Fibroblast of skin of right biceps (primary cell): ENCODE results near the gene SPEM1.
A peak's percentile ranks its signal among the peaks of the same experiment; 100 is the strongest.

Source experiments
- DNase-seq: peaks from one replicate; pipeline ENCODE4 v3.0.0-alpha.2; 2013

The SPEM1 gene

DNA sequence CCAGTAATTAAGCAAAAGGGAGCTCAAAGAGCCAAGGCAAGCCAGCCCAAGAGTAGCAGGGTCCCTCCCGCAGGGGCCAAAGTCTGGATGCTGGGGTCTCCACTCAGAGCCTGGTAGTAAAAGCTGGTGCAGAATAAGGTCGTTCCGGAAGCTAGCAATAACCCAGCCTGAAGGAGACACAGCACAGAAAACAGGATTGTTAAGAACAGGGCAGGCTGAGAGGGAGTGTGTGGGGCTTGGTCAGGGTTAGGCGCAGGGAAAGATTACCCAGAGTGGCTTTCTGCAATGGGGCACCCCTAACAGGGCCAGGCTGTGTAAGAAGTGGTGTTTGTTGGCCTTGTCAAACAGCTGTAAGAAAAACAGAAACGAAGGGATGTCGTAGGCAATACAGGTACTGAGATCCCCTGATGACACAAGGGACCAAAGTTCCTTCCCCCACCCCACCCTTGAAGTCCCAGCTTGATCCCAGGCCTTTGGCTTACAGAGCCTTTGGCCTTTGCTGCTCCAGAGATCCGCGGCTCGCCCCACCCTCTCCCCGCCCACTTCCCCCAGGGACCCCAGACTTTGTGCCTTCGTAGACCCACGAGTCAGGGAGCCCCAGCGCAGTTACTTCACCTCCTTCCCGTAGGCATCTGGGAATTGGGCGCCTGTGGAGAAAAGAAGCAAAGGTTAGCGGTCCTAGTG, 16.9 kb upstream of the SPEM1 start:
- DNase-seq = no peak

DNA sequence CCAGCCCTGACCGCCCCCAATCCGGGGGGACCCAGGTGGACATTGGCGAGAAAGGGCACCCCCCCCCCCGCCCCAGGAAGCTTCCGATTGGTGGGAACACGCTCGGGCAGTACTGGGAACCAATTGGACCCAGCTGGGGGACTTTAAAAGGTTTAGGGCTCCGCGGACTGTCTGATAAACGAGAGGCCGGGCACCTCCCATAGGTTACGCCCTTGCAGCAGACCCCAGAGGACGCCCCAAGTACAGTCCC, 16.5 kb upstream of the SPEM1 start:
- no peak for DNase-seq

DNA sequence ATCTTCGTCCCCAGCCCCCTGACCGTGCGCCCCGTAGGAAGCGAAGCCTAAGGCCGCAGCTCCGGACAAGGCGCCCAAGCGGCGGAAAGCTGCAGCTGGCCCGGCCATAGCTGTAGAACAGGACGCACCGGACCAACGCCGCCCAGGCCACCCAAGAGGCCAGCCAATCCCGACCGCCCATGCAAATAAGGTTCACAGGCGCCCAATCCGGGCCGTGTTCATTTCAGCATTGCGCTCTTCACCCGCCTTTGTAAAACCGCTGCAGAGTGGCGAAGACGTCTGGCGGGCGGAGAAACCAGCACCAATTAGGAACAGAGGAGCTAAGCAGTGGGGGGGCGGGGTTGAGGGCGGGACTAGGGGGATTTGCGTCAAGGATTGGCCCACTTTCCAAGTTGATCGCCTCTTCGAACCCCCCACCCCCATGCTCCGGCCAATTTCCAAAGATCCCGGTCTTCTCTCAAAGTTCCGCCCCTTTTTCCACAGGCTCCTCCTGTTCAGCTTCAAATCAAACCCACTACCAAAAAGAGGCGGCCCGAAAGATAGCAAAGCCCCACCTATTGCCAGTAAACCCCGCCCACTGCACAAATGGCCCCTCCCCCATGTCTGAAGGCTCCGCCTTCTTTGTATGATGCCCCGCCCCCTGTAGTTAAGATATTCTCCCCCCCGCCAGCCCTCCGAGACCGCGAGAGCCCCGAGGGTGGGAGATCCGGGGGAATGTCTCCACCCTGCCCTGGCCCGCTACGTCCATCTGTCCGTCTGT, 16.0 kb upstream of the SPEM1 start, which contains the start of gene TMEM256:
Gene TMEM256 (minus strand): TSS at position 121 of the 760 bp plus-strand sequence. CDS start 13 bp downstream, at position 108.
- peak; percentile 100 for DNase-seq

DNA sequence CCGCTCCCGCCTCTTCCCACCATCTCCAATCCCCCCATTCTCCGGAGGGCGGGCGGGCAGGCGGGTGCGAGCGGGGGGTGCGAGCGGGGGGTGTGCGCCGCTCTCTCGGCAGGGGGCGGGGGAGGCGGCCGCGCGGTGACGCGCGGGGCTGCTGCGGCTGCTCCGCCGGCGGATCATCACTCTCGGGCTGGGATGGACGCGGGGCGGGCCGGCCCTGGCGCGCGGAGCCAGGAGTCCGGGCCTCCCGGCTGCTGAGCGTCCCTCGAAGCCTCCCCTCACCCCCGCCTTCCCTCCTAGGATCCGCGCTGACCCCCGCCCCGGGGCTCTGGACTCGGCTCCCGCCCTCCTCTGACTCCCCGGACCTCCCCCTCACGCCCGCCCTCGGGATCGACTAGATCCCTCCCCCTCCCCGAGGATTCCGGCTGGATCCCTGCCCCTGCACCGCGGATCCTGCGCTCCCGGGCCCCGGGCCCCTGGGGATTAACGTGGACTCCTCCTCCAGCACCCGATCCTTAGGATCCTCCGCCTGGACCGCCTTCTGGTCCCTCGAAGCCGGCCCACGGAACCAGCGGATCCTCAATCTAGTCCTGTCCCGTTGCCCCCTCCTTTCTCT, 15.3 kb upstream of the SPEM1 start:
- no peak for DNase-seq

DNA sequence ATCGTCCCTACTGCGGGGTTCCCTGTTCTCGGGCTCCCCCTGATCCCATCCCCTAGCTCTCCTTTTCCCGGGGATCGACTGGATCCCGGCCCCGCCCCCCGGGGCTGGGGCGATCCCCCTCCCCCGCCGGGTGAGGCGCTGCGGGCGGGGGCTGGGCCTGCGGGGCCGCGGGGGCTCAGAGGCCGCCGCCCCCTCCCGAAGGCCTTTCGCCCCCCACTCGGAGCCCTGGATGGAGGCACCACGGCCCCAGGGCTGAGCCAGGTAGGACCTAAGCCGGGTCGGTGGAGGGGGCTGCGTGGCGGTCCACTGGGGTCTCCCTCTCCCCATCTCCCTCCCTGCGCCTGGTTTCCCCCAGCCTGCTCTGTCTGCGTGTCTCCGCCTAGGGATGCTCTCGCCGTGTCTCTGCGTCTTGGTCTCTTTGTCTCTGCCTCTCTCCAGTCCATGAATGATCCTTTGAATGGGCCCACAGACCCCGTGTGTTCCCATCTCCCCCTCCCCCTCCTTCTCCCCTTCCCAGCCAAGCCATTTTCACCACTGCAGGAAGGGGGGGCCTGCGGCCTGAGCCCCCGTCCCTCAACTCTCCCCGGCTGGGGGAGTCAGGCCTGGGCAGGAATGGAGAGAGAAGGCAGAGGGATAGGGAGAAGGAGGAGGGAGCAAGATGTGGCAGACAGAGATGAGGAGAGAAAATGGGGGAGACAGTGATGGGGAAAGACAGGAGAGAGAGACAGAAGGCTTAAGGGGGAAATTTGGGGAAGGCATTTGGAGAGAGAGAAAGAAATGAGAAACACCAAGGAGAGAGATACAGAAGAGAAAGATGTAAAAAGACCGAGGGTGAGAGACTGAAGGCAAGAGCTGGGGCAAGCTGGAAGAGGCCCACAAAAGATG, 14.5 kb upstream of the SPEM1 start:
- DNase-seq = peak; percentile 21

DNA sequence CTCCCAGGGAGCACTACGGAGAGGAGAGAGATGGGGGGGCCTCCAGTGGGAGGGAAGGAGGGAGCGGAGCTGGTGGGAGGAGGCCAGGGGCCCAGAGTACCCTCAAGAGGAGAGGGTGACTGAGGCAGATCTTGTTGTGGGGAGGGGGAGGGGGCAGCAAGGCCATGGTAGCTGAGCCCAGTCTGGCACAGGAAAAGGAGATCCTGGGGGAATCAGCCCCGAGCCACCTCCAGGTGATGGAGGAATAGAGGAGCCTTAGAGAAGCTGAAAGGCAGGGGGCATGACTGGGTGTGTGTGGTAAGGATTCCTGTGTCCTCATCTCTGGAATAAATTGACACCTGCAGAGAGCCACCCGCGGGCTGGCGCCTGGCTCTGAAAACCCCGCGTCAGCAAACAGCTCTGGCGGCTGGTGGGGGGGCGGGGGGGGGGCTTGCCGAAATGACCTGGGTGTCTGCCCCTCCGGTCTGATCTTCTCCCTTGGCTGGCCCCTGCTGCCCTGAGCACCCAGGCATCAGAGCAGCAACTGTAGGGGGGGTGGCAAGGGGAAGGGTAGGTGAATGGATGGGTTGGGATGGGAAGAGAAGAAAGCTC, 13.8 kb upstream of the SPEM1 start:
- no peak for DNase-seq

DNA sequence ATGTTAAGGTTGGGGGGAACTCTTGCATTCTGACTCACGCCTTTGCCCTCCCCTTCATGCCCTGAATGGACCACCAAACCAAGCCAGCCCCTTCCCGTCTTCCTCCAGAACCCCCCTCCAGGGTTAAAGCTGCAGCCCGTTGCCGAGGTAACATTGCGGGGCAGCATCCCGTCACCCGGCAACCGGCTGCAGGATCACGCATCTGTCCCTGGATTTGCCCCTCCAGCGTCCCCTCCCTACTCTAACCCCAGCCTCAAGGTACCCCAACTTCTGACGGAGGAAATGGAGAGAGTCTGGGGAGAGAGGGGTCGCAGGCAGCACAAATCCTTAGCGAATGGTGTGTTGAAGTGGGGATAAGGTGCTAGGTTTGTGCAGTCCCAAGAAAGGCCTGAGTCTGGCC, 13.0 kb upstream of the SPEM1 start:
- no peak for DNase-seq

DNA sequence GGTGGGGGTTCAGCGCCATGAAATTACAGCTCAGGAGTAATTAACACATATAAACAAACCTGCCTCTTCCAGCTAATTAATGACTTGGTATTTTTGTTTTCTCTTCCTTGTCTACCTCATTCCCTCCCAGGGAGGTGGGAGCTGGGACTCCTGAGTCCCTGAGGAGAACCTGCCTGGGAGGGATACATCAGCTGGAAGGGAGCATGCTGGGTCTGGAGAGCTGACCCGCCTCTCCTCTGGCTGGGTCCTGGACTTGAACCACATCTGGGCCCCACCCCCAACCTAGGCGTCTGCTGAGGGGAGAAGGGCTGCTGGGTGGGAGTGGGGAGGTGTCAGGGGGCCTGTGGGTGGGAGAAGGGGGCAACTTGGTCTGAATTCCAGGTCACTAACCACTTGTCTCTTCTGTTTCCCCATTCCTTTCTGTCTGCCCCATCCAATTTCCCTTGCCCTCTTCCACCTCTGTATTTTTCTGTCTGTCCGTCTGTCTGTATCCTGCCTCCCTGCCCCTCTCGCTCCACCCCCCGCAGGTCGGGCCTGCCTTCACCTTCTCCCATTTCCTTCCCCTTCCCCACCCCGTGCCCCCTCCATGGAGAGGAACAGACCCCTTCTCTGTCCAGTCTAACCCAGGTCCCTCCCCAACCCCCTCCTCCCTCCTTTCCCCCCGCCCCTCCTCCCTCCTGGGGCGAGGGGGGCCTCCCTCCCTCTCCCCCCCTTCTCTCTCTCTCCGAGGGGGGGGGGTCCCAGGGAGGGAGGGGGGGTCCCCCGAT, 12.5 kb upstream of the SPEM1 start, which contains the start of gene NLGN2:
Gene NLGN2 (plus strand): TSS at position 361 of the 767 bp plus-strand sequence. CDS start 411 bp downstream, outside the sequence.
- no peak for DNase-seq

DNA sequence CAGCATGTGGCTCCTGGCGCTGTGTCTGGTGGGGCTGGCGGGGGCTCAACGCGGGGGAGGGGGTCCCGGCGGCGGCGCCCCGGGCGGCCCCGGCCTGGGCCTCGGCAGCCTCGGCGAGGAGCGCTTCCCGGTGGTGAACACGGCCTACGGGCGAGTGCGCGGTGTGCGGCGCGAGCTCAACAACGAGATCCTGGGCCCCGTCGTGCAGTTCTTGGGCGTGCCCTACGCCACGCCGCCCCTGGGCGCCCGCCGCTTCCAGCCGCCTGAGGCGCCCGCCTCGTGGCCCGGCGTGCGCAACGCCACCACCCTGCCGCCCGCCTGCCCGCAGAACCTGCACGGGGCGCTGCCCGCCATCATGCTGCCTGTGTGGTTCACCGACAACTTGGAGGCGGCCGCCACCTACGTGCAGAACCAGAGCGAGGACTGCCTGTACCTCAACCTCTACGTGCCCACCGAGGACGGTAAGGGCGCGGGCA, 11.8 kb upstream of the SPEM1 start:
- no peak for DNase-seq

DNA sequence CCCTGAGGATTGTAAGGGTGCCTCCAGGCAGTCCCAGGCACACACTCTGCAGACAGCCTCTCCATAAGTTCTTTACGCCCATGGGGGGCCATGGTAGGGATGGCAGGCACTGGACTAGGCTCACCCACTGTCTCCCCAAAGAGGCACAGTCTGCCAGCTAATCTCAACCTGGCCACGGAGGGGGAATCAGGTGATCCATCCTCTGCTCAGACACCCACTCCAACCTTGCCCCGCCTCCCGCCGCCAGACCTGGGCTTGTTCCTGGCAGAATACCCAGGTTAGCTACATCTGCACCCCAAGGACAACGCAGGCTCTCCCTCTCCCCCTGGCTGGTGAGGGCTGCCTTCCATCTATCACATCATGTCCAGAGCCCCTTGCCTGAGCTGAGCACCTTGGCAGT, 11.3 kb upstream of the SPEM1 start:
- DNase-seq = no peak

DNA sequence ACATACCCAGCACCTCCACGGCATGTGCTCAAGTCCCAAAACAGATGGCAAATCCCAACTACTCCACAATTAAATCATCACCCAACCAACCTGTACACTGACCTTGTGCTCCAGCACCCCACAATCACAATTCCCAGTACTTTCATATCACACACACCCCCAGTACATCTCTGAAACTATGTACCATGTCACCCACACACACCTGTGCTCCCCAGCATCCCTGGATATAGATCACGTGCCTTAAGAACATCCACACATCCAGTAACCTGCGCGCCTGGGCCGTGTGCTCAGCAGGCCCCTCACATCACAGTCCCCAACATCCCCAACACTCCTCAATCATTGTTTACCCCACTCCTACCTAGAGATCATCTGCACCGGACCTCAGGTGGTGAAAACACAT, 10.4 kb upstream of the SPEM1 start:
- DNase-seq = no peak

DNA sequence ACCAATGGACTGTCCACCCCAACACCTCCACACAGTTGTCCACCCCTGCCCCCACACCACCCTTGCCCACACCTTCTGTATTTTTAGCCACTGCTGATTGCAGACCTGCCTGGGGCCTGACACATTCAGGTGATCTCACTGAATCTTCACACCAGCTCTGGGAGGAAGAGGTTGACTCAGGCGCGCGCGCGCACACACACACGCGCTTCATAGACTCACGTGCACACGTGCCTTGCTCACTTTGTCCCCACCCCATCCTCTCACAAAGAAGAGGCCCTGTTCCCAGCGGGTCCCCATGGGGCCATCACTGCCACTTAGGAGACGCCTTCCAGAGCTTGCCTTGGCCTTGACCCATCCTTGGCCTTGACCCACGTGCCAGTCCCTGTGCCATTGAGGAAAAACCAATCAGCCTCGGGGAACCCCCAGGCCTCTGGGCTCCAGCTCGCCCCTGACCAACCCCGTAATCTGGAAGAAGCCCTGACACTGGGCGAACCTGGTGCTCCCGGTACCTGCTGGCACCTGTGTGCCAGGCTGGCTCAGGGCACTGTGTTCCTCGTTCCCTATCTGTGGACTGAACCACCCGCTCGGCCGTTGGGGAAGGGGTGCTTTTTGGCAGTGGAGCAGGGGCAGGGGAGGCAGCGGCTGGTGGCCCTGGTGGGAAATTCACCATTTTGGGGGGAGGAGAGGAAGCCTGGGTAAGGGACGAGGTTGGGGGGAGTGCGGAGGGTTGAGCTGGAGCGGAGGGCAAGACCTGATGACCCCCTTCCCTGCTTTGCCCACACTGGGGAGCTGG, 9.3 kb upstream of the SPEM1 start:
- DNase-seq = no peak

DNA sequence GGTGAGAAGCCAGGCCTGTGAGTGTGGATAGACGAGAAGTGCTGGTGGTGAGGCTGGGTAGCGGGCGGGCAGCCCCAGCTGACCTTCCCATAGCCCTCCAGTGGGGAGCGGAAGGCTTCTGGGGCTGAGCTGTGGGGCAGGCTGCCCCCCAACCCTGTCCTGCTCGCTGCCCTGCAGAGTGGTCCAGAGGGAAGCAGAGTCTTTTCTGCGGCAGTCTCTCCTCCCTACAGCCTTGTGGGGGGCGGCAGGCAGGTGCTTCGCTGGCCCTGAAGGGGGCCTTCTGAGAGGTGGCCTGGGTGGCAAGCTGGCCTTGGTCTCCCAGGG, 8.7 kb upstream of the SPEM1 start:
- no peak for DNase-seq

DNA sequence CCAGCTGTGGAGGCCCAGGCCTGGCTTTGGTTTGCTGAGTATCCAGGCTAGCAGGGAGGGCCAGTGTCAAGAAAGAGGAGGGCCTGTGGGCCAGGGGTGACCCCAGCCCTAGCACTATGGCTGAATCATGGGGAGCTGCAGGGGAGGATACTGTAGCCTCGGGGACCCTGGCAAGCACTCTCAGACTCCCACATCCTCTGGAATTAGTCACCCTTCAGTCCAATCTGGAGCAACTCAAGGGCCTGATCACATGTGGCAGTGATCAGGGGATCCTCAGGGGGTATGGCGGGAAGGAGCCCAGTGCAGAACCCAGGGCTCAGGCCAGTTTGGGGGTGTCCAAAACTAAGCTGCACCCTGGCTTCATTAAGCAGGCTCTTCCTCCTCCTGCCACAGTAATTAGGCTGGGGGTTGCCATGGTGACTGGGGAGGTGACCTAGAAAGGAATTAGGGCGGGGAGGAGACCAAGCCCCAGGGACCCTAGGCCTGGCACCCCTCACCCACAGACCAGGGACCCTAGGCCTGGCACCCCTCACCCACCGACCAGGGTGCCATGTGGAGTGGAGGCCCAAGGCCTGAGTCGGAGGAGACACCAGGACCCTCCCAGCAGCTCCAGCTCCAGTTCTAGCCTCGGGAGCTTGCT, 6.7 kb upstream of the SPEM1 start:
- peak; percentile 49 for DNase-seq

DNA sequence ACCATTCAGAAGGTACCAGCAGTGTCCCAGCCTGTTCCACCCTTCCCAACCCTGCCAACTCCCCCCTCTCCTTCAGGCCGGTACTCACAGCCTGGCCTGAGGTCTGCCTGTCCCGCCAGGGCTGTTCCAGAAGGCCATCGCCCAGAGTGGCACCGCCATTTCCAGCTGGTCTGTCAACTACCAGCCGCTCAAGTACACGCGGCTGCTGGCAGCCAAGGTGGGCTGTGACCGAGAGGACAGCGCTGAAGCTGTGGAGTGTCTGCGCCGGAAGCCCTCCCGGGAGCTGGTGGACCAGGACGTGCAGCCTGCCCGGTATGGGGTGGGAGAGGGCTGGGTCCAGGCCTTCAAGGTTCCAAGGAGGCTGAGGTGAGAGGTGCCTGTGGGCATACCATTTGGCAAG, 5.3 kb upstream of the SPEM1 start:
- no peak for DNase-seq

DNA sequence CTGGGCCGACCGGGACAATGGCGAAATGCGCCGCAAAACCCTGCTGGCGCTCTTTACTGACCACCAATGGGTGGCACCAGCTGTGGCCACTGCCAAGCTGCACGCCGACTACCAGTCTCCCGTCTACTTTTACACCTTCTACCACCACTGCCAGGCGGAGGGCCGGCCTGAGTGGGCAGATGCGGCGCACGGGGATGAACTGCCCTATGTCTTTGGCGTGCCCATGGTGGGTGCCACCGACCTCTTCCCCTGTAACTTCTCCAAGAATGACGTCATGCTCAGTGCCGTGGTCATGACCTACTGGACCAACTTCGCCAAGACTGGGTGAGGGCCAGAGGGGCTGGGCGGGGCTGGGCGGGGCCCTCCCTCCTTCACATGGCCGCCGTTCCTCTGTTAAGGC, 4.3 kb upstream of the SPEM1 start:
- no peak for DNase-seq

DNA sequence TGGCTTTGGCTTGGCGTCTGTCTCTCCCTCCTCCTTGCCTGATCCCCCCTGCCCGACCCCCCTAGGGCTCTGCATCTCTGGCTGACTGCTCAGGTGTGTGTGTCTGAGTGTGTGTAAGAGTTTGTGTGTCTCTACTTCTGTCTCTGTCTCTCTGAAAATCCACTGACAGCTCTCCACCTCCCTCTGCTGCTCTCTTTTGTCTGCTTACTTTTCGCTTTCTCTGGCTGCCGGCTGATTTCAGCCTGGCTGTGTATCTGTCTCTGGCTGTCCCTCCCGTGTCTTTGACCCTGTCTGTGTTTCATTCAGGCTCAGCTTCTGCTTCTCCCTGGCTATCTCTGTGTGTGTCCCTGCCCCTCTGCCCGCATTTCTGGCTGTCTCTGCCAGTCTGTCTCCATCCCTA, 3.8 kb upstream of the SPEM1 start:
- DNase-seq = no peak

DNA sequence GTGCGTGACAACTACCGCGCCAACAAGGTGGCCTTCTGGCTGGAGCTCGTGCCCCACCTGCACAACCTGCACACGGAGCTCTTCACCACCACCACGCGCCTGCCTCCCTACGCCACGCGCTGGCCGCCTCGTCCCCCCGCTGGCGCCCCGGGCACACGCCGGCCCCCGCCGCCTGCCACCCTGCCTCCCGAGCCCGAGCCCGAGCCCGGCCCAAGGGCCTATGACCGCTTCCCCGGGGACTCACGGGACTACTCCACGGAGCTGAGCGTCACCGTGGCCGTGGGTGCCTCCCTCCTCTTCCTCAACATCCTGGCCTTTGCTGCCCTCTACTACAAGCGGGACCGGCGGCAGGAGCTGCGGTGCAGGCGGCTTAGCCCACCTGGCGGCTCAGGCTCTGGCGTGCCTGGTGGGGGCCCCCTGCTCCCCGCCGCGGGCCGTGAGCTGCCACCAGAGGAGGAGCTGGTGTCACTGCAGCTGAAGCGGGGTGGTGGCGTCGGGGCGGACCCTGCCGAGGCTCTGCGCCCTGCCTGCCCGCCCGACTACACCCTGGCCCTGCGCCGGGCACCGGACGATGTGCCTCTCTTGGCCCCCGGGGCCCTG, 3.0 kb upstream of the SPEM1 start:
- DNase-seq = no peak

DNA sequence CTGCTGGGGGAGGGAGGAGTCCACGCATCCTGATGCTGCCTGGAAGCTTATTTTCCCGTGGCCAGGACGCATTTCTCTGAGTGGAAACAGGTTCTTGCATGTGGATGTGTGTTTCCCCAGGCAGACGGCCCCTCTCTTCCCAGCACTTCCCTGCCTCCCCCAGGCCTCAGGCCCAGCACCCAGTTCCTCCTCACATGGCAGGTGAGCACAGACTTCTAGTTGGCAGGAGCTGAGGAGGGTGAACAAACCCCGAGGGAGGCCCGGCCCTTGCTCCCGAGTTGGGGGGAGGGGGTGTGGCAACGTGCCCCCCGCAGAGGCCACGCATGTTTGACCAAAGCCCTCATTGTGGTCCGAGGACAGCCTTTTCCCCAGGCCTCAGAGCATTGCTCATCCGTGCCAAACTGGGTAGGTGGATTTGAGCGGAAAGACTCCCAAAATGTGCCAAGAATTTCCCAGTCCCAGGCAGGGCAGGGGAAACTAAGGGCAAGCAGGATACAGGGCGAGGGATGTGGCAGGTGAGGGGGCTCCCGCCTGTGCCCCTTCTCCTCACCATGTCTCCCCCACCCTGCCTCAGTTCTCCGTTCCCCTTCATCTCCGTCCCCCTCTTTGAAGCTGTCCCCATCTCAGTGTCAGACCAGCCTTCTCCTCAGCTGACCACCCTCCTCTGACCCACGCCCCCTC, 1.5 kb upstream of the SPEM1 start:
- no peak for DNase-seq

DNA sequence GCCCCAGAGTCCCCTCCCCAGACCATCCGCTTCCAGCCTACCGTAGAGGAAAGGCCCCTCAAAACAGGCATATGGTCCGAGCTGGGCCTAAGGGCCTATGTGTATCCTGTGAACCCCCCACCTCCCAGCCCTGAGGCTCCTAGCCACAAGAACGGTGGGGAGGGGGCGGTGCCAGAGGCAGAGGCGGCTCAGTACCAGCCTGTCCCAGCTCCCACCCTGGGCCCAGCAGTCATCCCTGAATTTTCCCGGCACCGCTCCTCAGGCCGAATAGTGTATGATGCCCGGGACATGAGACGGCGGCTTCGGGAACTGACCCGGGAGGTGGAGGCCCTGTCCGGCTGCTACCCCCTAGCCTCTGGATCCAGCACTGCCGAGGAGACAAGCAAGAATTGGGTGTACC, 1.1 kb downstream of the SPEM1 start:
- DNase-seq = no peak
